MCF 10A (cell line): ENCODE results near the gene TRPM8. TPM values are rescaled to one million over a fixed set of nuclear protein-coding genes. Genes with fewer than 3 reads are reported as not detected.

ENCODE experiments used
- BruUV-seq: library from RNA; stranded (reverse); fragments of 400-500 nt; replicated peaks from 2 replicates; lab custom pipeline; 2021; lab: Mats Ljungman, UMichigan
- CTCF ChIA-PET: fragments of 300-600 bp; sonication (Branson Sonifier 250); formaldehyde crosslinking; extraction: SDS; loops from one replicate; lab custom pipeline; 2021; ENCODE audit warnings: antibody characterized with exemption, inconsistent platforms; lab: Yijun Ruan, JAX
- POLR2A ChIA-PET: fragments of 300-600, 350-650 bp; sonication (Branson Sonifier 250); formaldehyde crosslinking; extraction: SDS; loops from one replicate; lab custom pipeline; 2020; ENCODE audit warnings: antibody characterized with exemption, inconsistent platforms; lab: Yijun Ruan, JAX
- DNase-seq: peaks from one replicate; pipeline ENCODE4 v3.0.0-alpha.2; 2018; ENCODE audit not compliant: unreplicated experiment
- H3K27ac Mint-ChIP-seq: one replicate; pipeline ENCODE4 v1.8.0; 2022; ENCODE audit warnings: mild to moderate bottlenecking, low read depth, mixed read lengths; ENCODE audit not compliant: unreplicated experiment
- H3K27me3 Mint-ChIP-seq: one replicate; pipeline ENCODE4 v1.8.0; 2022; ENCODE audit warnings: mixed read lengths; ENCODE audit not compliant: insufficient read depth, unreplicated experiment
- H3K36me3 Mint-ChIP-seq: one replicate; pipeline ENCODE4 v1.8.0; 2022; ENCODE audit warnings: mild to moderate bottlenecking, moderate library complexity, mixed read lengths; ENCODE audit not compliant: insufficient read depth, unreplicated experiment
- H3K4me1 Mint-ChIP-seq: one replicate; pipeline ENCODE4 v1.8.0; 2022; ENCODE audit warnings: mixed read lengths; ENCODE audit not compliant: insufficient read depth, unreplicated experiment
- H3K4me3 Mint-ChIP-seq: one replicate; pipeline ENCODE4 v1.8.0; 2022; ENCODE audit warnings: mild to moderate bottlenecking, moderate library complexity, mixed read lengths; ENCODE audit not compliant: unreplicated experiment
- H3K9me3 Mint-ChIP-seq: one replicate; pipeline ENCODE4 v1.8.0; 2022; ENCODE audit warnings: mixed read lengths; ENCODE audit not compliant: unreplicated experiment
- CTCF ChIP-seq: fragments of 200-600 bp; IDR thresholded peaks from one replicate; pipeline ENCODE4 v1.8.0; 2022; ENCODE audit warnings: antibody characterized with exemption, mild to moderate bottlenecking; ENCODE audit not compliant: unreplicated experiment
- intact Hi-C: fragments of 100-400 bp; cut with micrococcal nuclease; formaldehyde crosslinking; loops from 2 replicates; pipeline ENCODE4 v1.14.1; 2022
- total RNA-seq: library from RNA; stranded (reverse); gene quantifications from 2 replicates; pipeline ENCODE4 v1.2.3, GENCODE V29; 2022

Gene TRPM8
- total RNA-seq, 1 experiment from 2014 or later: not detected

GRCh38 chr2:234048049-234048448 lies 130.9 kb downstream of the TRPM8 start:
- H3K27ac Mint-ChIP-seq: no peak overlapping the region
- no peak overlapping the region for H3K4me3 Mint-ChIP-seq
- H3K36me3 Mint-ChIP-seq: no peaks in the 10 kb centered on the region
- DNase-seq: peak; percentile 9
- no TSS peak for BruUV-seq
- H3K4me1 Mint-ChIP-seq: peaks cover 18% of the 10 kb centered on the region
- POLR2A ChIA-PET: interaction anchor here (0.7 kb wide), 1 partner anchor 11 kb away, joined by 3 read pairs; no protein-coding TSS in a partner anchor
- CTCF ChIA-PET: interaction anchor here (0.5 to 0.7 kb wide), 2 partner anchors 66 to 155 kb away, joined by 3 to 4 read pairs; no protein-coding TSS in a partner anchor
- H3K27me3 Mint-ChIP-seq: no peaks in the 10 kb centered on the region
- intact Hi-C loops: no loop called here
- H3K9me3 Mint-ChIP-seq: peaks cover 15% of the 10 kb centered on the region
- TF ChIP-seq CTCF: no peak

- H3K4me1 Mint-ChIP-seq: peaks cover 6% of the 10 kb centered on the region
- H3K27me3 Mint-ChIP-seq: no peaks in the 10 kb centered on the region
- no peak for DNase-seq
- CTCF ChIA-PET: no interaction called here
- H3K9me3 Mint-ChIP-seq: no peaks in the 10 kb centered on the region
- no peak for TF ChIP-seq CTCF
- POLR2A ChIA-PET: no interaction called here
- H3K27ac Mint-ChIP-seq: no peak within 1 kb of the TSS
- H3K36me3 Mint-ChIP-seq: no peaks in the 10 kb centered on the region
- intact Hi-C loops: no loop called here
- H3K4me3 Mint-ChIP-seq: no peak within 1 kb of the TSS
- BruUV-seq: no TSS peak
Observed at GRCh38 chr2:234050455-234051135, 133.4 kb downstream of the TRPM8 start, which contains the start of gene SPP2. TSS of gene SPP2 (plus strand) at chr2:234050702. CDS start at chr2:234050787, 85 bp downstream.

GRCh38 chr2:234051374-234052070 lies 134.3 kb downstream of the TRPM8 start:
- H3K4me1 Mint-ChIP-seq: peaks cover 6% of the 10 kb centered on the region
- BruUV-seq: no TSS peak
- no peaks in the 10 kb centered on the region for H3K9me3 Mint-ChIP-seq
- H3K27ac Mint-ChIP-seq: no peak overlapping the region
- no peaks in the 10 kb centered on the region for H3K27me3 Mint-ChIP-seq
- DNase-seq: no peak
- no peak for TF ChIP-seq CTCF
- intact Hi-C loops: no loop called here
- ChIA-PET CTCF (no interaction called here), POLR2A (interaction anchor here (1.8 kb wide), 1 partner anchor 11 kb away, joined by 4 read pairs; no protein-coding TSS in a partner anchor)
- H3K4me3 Mint-ChIP-seq: no peak overlapping the region
- no peaks in the 10 kb centered on the region for H3K36me3 Mint-ChIP-seq

- peaks cover 5% of the 10 kb centered on the region for H3K36me3 Mint-ChIP-seq
- peaks cover 4% of the 10 kb centered on the region for H3K4me1 Mint-ChIP-seq
- H3K27ac Mint-ChIP-seq: no peak overlapping the region
- POLR2A ChIA-PET: no interaction called here
- H3K9me3 Mint-ChIP-seq: no peaks in the 10 kb centered on the region
- CTCF ChIA-PET: interaction anchor here (1.2 kb wide), 1 partner anchor 12 kb away, joined by 3 read pairs; no protein-coding TSS in a partner anchor
- no peak overlapping the region for H3K4me3 Mint-ChIP-seq
- BruUV-seq: no TSS peak
- no peak for DNase-seq
- H3K27me3 Mint-ChIP-seq: peaks cover 13% of the 10 kb centered on the region
- intact Hi-C loops: no loop called here
- TF ChIP-seq CTCF: no peak
Observed at GRCh38 chr2:234058881-234059280, 141.7 kb downstream of the TRPM8 start.
